SU-DHL-6 (cell line): ENCODE data around the gene PPP1R12A.

ENCODE experiments used
- H2AFZ ChIP-seq: fragments of 200-600 bp; sonication (generic); 2 replicates; pipeline ENCODE4 v1.6.1; 2014; ENCODE audit warnings: low read depth, mild to moderate bottlenecking, moderate library complexity, mixed read lengths, antibody characterized with exemption, low read length; ENCODE audit not compliant: severe bottlenecking
- H3F3A ChIP-seq: fragments of 200-600 bp; shearing (Covaris generic); 2 replicates; pipeline ENCODE4 v1.6.0; 2016; ENCODE audit warnings: antibody characterized with exemption, mild to moderate bottlenecking; ENCODE audit not compliant: insufficient read depth
- H3K27ac ChIP-seq: fragments of 200-600 bp; sonication (generic); 2 replicates; pipeline ENCODE4 v1.5.1; 2016; ENCODE audit warnings: low read depth, mild to moderate bottlenecking, low read length, moderate library complexity, mixed read lengths
- H3K27me3 ChIP-seq: fragments of 200-600 bp; sonication (generic), shearing (Covaris generic); 2 replicates; pipeline ENCODE4 v1.6.0; 2014; ENCODE audit warnings: mild to moderate bottlenecking, low read length
- H3K36me3 ChIP-seq: fragments of 200-600 bp; sonication (generic); 2 replicates; pipeline ENCODE4 v1.6.1; 2014; ENCODE audit warnings: mild to moderate bottlenecking, low read length, mixed read lengths
- H3K4me2 ChIP-seq: fragments of 300-600, 200-600 bp; shearing (Covaris generic), sonication (generic); 2 replicates; pipeline ENCODE4 v1.6.0; 2014; ENCODE audit warnings: low read length, low read depth, mild to moderate bottlenecking; ENCODE audit not compliant: poor library complexity, severe bottlenecking
- H3K4me3 ChIP-seq: fragments of 200-600 bp; sonication (generic); 2 replicates; pipeline ENCODE4 v1.5.1; 2014; ENCODE audit warnings: antibody characterized with exemption, low read length, mild to moderate bottlenecking, mixed read lengths; ENCODE audit not compliant: insufficient read depth, poor library complexity, severe bottlenecking
- H3K79me2 ChIP-seq: fragments of 200-600 bp; sonication (generic); 2 replicates; pipeline ENCODE4 v1.6.1; 2014; ENCODE audit warnings: mild to moderate bottlenecking, low read length, moderate library complexity; ENCODE audit not compliant: insufficient read depth
- H3K9ac ChIP-seq: fragments of 200-600 bp; sonication (generic); 2 replicates; pipeline ENCODE4 v1.7.0; 2014; ENCODE audit warnings: mild to moderate bottlenecking, low read length
- H3K9me2 ChIP-seq: fragments of 200-600 bp; sonication (generic); replicated peaks from 2 replicates; pipeline ENCODE4 v1.6.1; 2014; ENCODE audit warnings: low read length; ENCODE audit not compliant: insufficient read depth
- H3K9me3 ChIP-seq: fragments of 200-600 bp; sonication (generic); 2 replicates; pipeline ENCODE4 v1.6.1; 2014; ENCODE audit warnings: low read length, mixed read lengths; ENCODE audit not compliant: insufficient read depth
- H4K20me1 ChIP-seq: fragments of 200-600 bp; sonication (generic); 2 replicates; pipeline ENCODE4 v1.6.1; 2014; ENCODE audit warnings: low read depth, mild to moderate bottlenecking, antibody characterized with exemption, low read length, moderate library complexity, mixed read lengths
- CTCF ChIP-seq: fragments of 200-600 bp; sonication (generic); IDR thresholded peaks from one replicate; pipeline ENCODE4 v1.5.1; 2017; ENCODE audit warnings: antibody characterized with exemption, mild to moderate bottlenecking, low read length, moderate library complexity; ENCODE audit not compliant: insufficient read depth, poor library complexity, severe bottlenecking
- EZH2phosphoT487 ChIP-seq: fragments of 200-600 bp; sonication (generic), shearing (Covaris generic); conservative IDR thresholded peaks from 2 replicates; pipeline ENCODE4 v1.6.1; 2018; ENCODE audit warnings: mild to moderate bottlenecking, antibody characterized with exemption, low read length, moderate library complexity, mixed read lengths

Gene PPP1R12A

GRCh38 chr12:79919762-79920161 lies 15.1 kb downstream of the PPP1R12A start:
- Histone ChIP-seq H2AFZ (no peak overlapping the region), H3K9me3 (no peaks in the 10 kb centered on the region), H3K9me2 (no peaks in the 10 kb centered on the region), H3K27ac (no peak overlapping the region), H3K4me3 (no peak overlapping the region), H4K20me1 (peaks cover 55% of the 10 kb centered on the region), H3K9ac (no peak overlapping the region), H3K79me2 (peaks cover 100% of the 10 kb centered on the region), H3F3A (0 out of 2 replicates have a peak, but pooled peaks cover under 1% of the 10 kb centered on the region), H3K27me3 (no peaks in the 10 kb centered on the region), H3K36me3 (no peaks in the 10 kb centered on the region), H3K4me2 (no peak overlapping the region)
- no peak for TF ChIP-seq EZH2phosphoT487
- TF ChIP-seq CTCF: no peak

DNA sequence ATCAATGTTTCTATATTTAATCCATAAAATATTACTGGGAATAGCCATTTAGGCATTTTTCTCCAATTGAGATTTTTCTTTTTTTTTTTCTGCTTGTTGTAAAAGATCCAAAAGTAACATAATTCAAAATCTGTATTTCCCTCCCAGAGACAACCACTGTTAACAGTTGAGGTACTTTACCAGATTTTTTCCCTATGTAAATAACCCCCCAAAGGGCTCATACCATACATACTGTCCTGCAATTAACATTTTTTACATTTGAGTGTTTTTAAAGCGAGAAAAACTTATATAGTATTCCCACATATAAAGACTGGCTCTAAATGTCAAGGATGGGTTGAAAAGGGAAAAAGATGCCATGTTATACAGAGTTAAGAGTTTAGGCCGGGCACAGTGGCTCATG lies 18.1 kb downstream of the PPP1R12A start:
- Histone ChIP-seq H3K9ac (no peak overlapping the region), H3K9me2 (no peaks in the 10 kb centered on the region), H3K36me3 (no peaks in the 10 kb centered on the region), H3K27me3 (no peaks in the 10 kb centered on the region), H2AFZ (no peak overlapping the region), H3K4me2 (no peak overlapping the region), H3K79me2 (peaks cover 97% of the 10 kb centered on the region), H3F3A (no peaks in the 10 kb centered on the region), H3K4me3 (no peak overlapping the region), H3K27ac (no peak overlapping the region), H4K20me1 (peaks cover 64% of the 10 kb centered on the region), H3K9me3 (no peaks in the 10 kb centered on the region)
- TF ChIP-seq CTCF (no peak), EZH2phosphoT487 (no peak)

DNA sequence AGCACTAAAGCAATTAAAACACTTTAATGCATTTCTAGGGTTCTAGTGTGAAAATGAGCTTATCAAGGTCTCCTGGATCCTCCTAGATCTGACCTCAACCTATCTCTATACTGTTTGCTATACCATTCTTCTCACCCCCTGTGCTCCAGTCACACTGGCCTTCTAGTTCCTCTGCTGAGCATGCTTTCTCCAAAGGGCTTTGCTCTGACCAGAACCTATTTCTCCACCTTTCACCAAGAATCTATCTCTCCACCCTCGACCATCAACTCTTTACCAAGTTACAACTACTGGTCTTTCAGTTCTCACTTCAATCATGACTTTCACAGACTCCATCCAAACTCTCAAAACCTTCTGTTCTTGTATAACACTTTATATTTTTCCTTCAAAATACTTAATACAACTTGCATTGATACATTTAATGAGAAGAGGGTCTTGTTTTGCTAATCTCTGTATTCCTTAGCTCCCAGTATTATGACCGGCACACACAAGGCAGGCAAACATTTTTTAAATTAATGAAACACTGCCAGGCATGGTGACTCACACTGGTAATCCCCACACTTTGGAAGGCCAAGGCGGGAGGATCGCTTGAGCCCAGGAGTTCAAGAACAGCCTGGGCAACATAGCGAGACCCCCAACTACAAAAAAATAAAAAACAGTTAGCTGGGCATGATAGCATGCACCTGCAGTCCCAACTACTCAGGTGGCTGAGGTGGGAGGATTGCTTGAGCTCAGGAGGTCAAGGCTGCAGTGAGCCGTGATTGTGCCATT lies 22.8 kb downstream of the PPP1R12A start:
- Histone ChIP-seq H3K36me3 (no peaks in the 10 kb centered on the region), H3K9ac (no peak overlapping the region), H3K4me3 (no peak overlapping the region), H4K20me1 (peaks cover 62% of the 10 kb centered on the region), H3F3A (no peaks in the 10 kb centered on the region), H3K9me2 (no peaks in the 10 kb centered on the region), H3K27ac (no peak overlapping the region), H3K79me2 (peaks cover 97% of the 10 kb centered on the region), H3K4me2 (no peak overlapping the region), H3K9me3 (no peaks in the 10 kb centered on the region), H2AFZ (no peak overlapping the region), H3K27me3 (no peaks in the 10 kb centered on the region)
- TF ChIP-seq EZH2phosphoT487 (no peak), CTCF (no peak)
